ENCODE measurements around the gene ATXN3. TPM values are rescaled to one million over a fixed set of nuclear protein-coding genes. Genes with fewer than 3 reads are reported as not detected.

The ATXN3 gene
- total and polyA plus RNA-seq, 2 of the 13 experiments (the other 11 are each of a cell fraction or from before 2014, with no cell fraction given), result 14.9 to 17.3 TPM

GRCh38 chr14:92106143-92106926 lies at the start of gene ATXN3 (continued):
- TF ChIP-seq, protein P1, sequence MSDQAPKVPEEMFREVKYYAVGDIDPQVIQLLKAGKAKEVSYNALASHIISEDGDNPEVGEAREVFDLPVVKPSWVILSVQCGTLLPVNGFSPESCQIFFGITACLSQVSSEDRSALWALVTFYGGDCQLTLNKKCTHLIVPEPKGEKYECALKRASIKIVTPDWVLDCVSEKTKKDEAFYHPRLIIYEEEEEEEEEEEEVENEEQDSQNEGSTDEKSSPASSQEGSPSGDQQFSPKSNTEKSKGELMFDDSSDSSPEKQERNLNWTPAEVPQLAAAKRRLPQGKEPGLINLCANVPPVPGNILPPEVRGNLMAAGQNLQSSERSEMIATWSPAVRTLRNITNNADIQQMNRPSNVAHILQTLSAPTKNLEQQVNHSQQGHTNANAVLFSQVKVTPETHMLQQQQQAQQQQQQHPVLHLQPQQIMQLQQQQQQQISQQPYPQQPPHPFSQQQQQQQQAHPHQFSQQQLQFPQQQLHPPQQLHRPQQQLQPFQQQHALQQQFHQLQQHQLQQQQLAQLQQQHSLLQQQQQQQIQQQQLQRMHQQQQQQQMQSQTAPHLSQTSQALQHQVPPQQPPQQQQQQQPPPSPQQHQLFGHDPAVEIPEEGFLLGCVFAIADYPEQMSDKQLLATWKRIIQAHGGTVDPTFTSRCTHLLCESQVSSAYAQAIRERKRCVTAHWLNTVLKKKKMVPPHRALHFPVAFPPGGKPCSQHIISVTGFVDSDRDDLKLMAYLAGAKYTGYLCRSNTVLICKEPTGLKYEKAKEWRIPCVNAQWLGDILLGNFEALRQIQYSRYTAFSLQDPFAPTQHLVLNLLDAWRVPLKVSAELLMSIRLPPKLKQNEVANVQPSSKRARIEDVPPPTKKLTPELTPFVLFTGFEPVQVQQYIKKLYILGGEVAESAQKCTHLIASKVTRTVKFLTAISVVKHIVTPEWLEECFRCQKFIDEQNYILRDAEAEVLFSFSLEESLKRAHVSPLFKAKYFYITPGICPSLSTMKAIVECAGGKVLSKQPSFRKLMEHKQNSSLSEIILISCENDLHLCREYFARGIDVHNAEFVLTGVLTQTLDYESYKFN (CRISPR knock-in tag; conservative IDR thresholded peaks at IDR 0.05), result 0 out of 2 replicates have a peak, but pooled peaks have one; percentile 9
- TF ChIP-seq ZNF572 (CRISPR knock-in tag; IDR thresholded peaks at IDR 0.05) (no peak), ZFX (CRISPR knock-in tag; IDR thresholded peaks at IDR 0.05; ENCODE audit: low read depth) (peak; percentile 66), NFE2L2 (IDR thresholded peaks at IDR 0.05; ENCODE audit: low read length) (no peak), ETV6 (CRISPR knock-in tag; conservative IDR thresholded peaks at IDR 0.05) (no peak), FIP1L1 (IDR thresholded peaks at IDR 0.05; ENCODE audit: borderline replicate concordance, insufficient read depth, low read depth, low read length) (no peak), RBFOX2 (IDR thresholded peaks at IDR 0.05; ENCODE audit: low read depth, low read length) (peak; percentile 88), ZNF607 (CRISPR knock-in tag; IDR thresholded peaks at IDR 0.05; ENCODE audit: borderline replicate concordance) (no peak), ZNF160 (CRISPR knock-in tag; IDR thresholded peaks at IDR 0.05) (no peak), ZNF446 (CRISPR knock-in tag; IDR thresholded peaks at IDR 0.05) (no peak), SPEN (CRISPR knock-in tag; IDR thresholded peaks at IDR 0.05; ENCODE audit: low read depth) (peak; percentile 65), ZNF431 (CRISPR knock-in tag; IDR thresholded peaks at IDR 0.05; ENCODE audit: borderline replicate concordance, low read depth) (no peak), ZNF432 (CRISPR knock-in tag; IDR thresholded peaks at IDR 0.05; ENCODE audit: borderline replicate concordance) (no peak), NKX3-1 (CRISPR knock-in tag; IDR thresholded peaks at IDR 0.05) (no peak), ZNF773 (CRISPR knock-in tag; IDR thresholded peaks at IDR 0.05; ENCODE audit: borderline replicate concordance) (no peak), ZBTB26 (CRISPR knock-in tag; IDR thresholded peaks at IDR 0.05; ENCODE audit: borderline replicate concordance) (no peak), ZNF567 (CRISPR knock-in tag; IDR thresholded peaks at IDR 0.05; ENCODE audit: borderline replicate concordance) (no peak), NR2F1 (CRISPR knock-in tag; IDR thresholded peaks at IDR 0.05) (no peak), ZNF547 (CRISPR knock-in tag; IDR thresholded peaks at IDR 0.05) (no peak), ZNF616 (CRISPR knock-in tag; IDR thresholded peaks at IDR 0.05; ENCODE audit: low read depth) (no peak), RCOR2 (CRISPR knock-in tag; IDR thresholded peaks at IDR 0.05) (no peak), ZNF367 (CRISPR knock-in tag; IDR thresholded peaks at IDR 0.05; ENCODE audit: borderline replicate concordance) (no peak), KAT2B (IDR thresholded peaks at IDR 0.05; ENCODE audit: borderline replicate concordance, low read depth, low read length) (no peak), RARG (CRISPR knock-in tag; IDR thresholded peaks at IDR 0.05; ENCODE audit: low read depth) (no peak), ZNF17 (CRISPR knock-in tag; IDR thresholded peaks at IDR 0.05) (no peak)
- TF ChIP-seq, protein P2, sequence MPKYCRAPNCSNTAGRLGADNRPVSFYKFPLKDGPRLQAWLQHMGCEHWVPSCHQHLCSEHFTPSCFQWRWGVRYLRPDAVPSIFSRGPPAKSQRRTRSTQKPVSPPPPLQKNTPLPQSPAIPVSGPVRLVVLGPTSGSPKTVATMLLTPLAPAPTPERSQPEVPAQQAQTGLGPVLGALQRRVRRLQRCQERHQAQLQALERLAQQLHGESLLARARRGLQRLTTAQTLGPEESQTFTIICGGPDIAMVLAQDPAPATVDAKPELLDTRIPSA (CRISPR knock-in tag; IDR thresholded peaks at IDR 0.05; ENCODE audit: borderline replicate concordance), result no peak

Measured in HepG2 (cell line).